ENCODE measurements around the gene FRA10AC1.

Gene FRA10AC1

GRCh38 chr10:93678805-93679587, 23.4 kb downstream of the FRA10AC1 start:
- DNase-seq (ENCODE audit: low spot score): no peak
- TF ChIP-seq CTCF (IDR thresholded peaks at IDR 0.05; ENCODE audit: extremely low read depth, missing control alignments): no peak

GRCh38 chr10:93678386-93678785, 24.0 kb downstream of the FRA10AC1 start:
- no peak for TF ChIP-seq CTCF (IDR thresholded peaks at IDR 0.05; ENCODE audit: extremely low read depth, missing control alignments)
- DNase-seq (ENCODE audit: low spot score): no peak

GRCh38 chr10:93673791-93674190, 28.6 kb downstream of the FRA10AC1 start:
- no peak for DNase-seq (ENCODE audit: low spot score)
- TF ChIP-seq CTCF (IDR thresholded peaks at IDR 0.05; ENCODE audit: extremely low read depth, missing control alignments): no peak

GRCh38 chr10:93672890-93673289, 29.5 kb downstream of the FRA10AC1 start:
- no peak for TF ChIP-seq CTCF (IDR thresholded peaks at IDR 0.05; ENCODE audit: extremely low read depth, missing control alignments)
- DNase-seq (ENCODE audit: low spot score): no peak

- TF ChIP-seq CTCF (IDR thresholded peaks at IDR 0.05; ENCODE audit: extremely low read depth, missing control alignments): no peak
- no peak for DNase-seq (ENCODE audit: low spot score)
Measured at GRCh38 chr10:93672022-93672678, 30.2 kb downstream of the FRA10AC1 start.

- no peak for TF ChIP-seq CTCF (IDR thresholded peaks at IDR 0.05; ENCODE audit: extremely low read depth, missing control alignments)
- DNase-seq (ENCODE audit: low spot score): no peak
Measured at GRCh38 chr10:93671042-93671441, 31.4 kb downstream of the FRA10AC1 start.

GRCh38 chr10:93670372-93670771, 32.0 kb downstream of the FRA10AC1 start:
- DNase-seq (ENCODE audit: low spot score): no peak
- TF ChIP-seq CTCF (IDR thresholded peaks at IDR 0.05; ENCODE audit: extremely low read depth, missing control alignments): no peak
